Measurements from ENCODE around the gene FBXO2. TPM values are rescaled to one million over a fixed set of nuclear protein-coding genes. Genes with fewer than 3 reads are reported as not detected.

FBXO2 gene
- total RNA-seq, 2 experiments from 2014 or later: 3.2 to 3.7 TPM

- ChIA-PET CTCF (interaction anchor here (1.5 kb wide), 1 partner anchor 22 kb away, joined by 3 read pairs; no protein-coding TSS in a partner anchor), POLR2A (no interaction called here)
- intact Hi-C loops (cut with DNase I, micrococcal nuclease): no loop called here
- no peak for TF ChIP-seq CTCF (IDR thresholded peaks at IDR 0.05)
- H3K4me3 Mint-ChIP-seq: no peak overlapping the region
- no peaks in the 10 kb centered on the region for H3K36me3 ChIP-seq (ENCODE audit: insufficient read depth, low read length)
- DNase-seq (no peak), ATAC-seq (ENCODE audit: poor library complexity) (no peak)
- H3K4me1 ChIP-seq (ENCODE audit: insufficient read depth, low read length): no peaks in the 10 kb centered on the region
- H3K4me3 ChIP-seq (ENCODE audit: low read length): no peak overlapping the region
- no peak overlapping the region for H3K27ac Mint-ChIP-seq
- no peaks in the 10 kb centered on the region for H3K4me1 Mint-ChIP-seq (ENCODE audit: low read depth)
- peaks cover 3 to 6% of the 10 kb centered on the region in 2 experiments for H3K27me3 ChIP-seq (ENCODE audit: control insufficient read depth in 1 of 2, insufficient read depth in 2 of 2, low read length in 2 of 2)
- no peak overlapping the region for H3K27ac ChIP-seq (ENCODE audit: low read depth in 1 of 2, low read length in 2 of 2)
- peaks cover 4% of the 10 kb centered on the region for H3K27me3 Mint-ChIP-seq
- no peaks in the 10 kb centered on the region for H3K9me3 Mint-ChIP-seq
- H3K36me3 Mint-ChIP-seq (ENCODE audit: low read depth): no peaks in the 10 kb centered on the region
- H3K9me3 ChIP-seq (ENCODE audit: control insufficient read depth in 1 of 2, insufficient read depth in 1 of 2, low read length in 2 of 2): no peaks in the 10 kb centered on the region
Measured at GRCh38 chr1:11620405-11620804, 33.8 kb downstream of the FBXO2 start.

- DNase-seq: no peak
- ChIA-PET POLR2A (no interaction called here), CTCF (no interaction called here)
- Mint-ChIP-seq H3K4me3 (no peak overlapping the region), H3K27me3 (peaks cover 3% of the 10 kb centered on the region), H3K36me3 (ENCODE audit: low read depth) (no peaks in the 10 kb centered on the region), H3K27ac (no peak overlapping the region), H3K4me1 (ENCODE audit: low read depth) (no peaks in the 10 kb centered on the region), H3K9me3 (no peaks in the 10 kb centered on the region)
- H3K27me3 ChIP-seq (ENCODE audit: control insufficient read depth in 1 of 2, insufficient read depth in 2 of 2, low read length in 2 of 2): peaks cover 3 to 6% of the 10 kb centered on the region in 2 experiments
- no peaks in the 10 kb centered on the region for H3K36me3 ChIP-seq (ENCODE audit: insufficient read depth, low read length)
- no peaks in the 10 kb centered on the region for H3K9me3 ChIP-seq (ENCODE audit: control insufficient read depth in 1 of 2, insufficient read depth in 1 of 2, low read length in 2 of 2)
- intact Hi-C loops (cut with DNase I, micrococcal nuclease): no loop called here
- no peak for ATAC-seq (ENCODE audit: poor library complexity)
- TF ChIP-seq CTCF (IDR thresholded peaks at IDR 0.05): no peak
- no peaks in the 10 kb centered on the region for H3K4me1 ChIP-seq (ENCODE audit: insufficient read depth, low read length)
- H3K27ac ChIP-seq (ENCODE audit: low read depth in 1 of 2, low read length in 2 of 2): no peak overlapping the region
- no peak overlapping the region for H3K4me3 ChIP-seq (ENCODE audit: low read length)
Measured at GRCh38 chr1:11617741-11618140, 36.5 kb downstream of the FBXO2 start.

GRCh38 chr1:11617314-11617713, 36.9 kb downstream of the FBXO2 start:
- Histone ChIP-seq H3K4me1 (ENCODE audit: insufficient read depth, low read length) (no peaks in the 10 kb centered on the region), H3K27me3 (ENCODE audit: control insufficient read depth in 1 of 2, insufficient read depth in 2 of 2, low read length in 2 of 2) (peaks cover 3% of the 10 kb centered on the region in 2 experiments), H3K27ac (ENCODE audit: low read depth in 1 of 2, low read length in 2 of 2) (no peak overlapping the region), H3K36me3 (ENCODE audit: insufficient read depth, low read length) (no peaks in the 10 kb centered on the region), H3K9me3 (ENCODE audit: control insufficient read depth in 1 of 2, insufficient read depth in 1 of 2, low read length in 2 of 2) (no peaks in the 10 kb centered on the region), H3K4me3 (ENCODE audit: low read length) (no peak overlapping the region)
- Mint-ChIP-seq H3K4me3 (no peak overlapping the region), H3K27ac (no peak overlapping the region), H3K36me3 (ENCODE audit: low read depth) (no peaks in the 10 kb centered on the region), H3K9me3 (no peaks in the 10 kb centered on the region), H3K4me1 (ENCODE audit: low read depth) (no peaks in the 10 kb centered on the region), H3K27me3 (peaks cover 3% of the 10 kb centered on the region)
- ChIA-PET POLR2A (no interaction called here), CTCF (no interaction called here)
- TF ChIP-seq CTCF (IDR thresholded peaks at IDR 0.05): no peak
- ATAC-seq (ENCODE audit: poor library complexity): no peak
- no peak for DNase-seq
- intact Hi-C loops (cut with DNase I, micrococcal nuclease): no loop called here

Data from CD4-positive, alpha-beta T cell (primary cell).